OCI-LY3 (cell line): Measurements from ENCODE around the gene RPLP2.

Experiments
- H2AFZ ChIP-seq: fragments of 200-600, 300-600 bp; shearing (Covaris generic); 2 replicates; pipeline ENCODE4 v1.6.0; 2014; ENCODE audit warnings: antibody characterized with exemption, low read depth, low read length
- H3K27ac ChIP-seq: fragments of 200-600, 300-600 bp; sonication (generic); 2 replicates; pipeline ENCODE4 v1.5.1; 2014; ENCODE audit warnings: mild to moderate bottlenecking, low read length, moderate library complexity, mixed read lengths
- H3K27me3 ChIP-seq: fragments of 200-600, 300-600 bp; sonication (generic); 2 replicates; pipeline ENCODE4 v1.6.1; 2014; ENCODE audit warnings: low read depth, low read length, mixed read lengths
- H3K36me3 ChIP-seq: fragments of 200-600, 300-600 bp; sonication (generic); replicated peaks from 2 replicates; pipeline ENCODE3; 2014; ENCODE audit warnings: low read depth, low read length, mixed read lengths
- H3K4me1 ChIP-seq: fragments of 300-600, 200-600 bp; sonication (generic); 2 replicates; pipeline ENCODE4 v1.6.1; 2014; ENCODE audit warnings: low read length, mixed read lengths
- H3K4me2 ChIP-seq: fragments of 200-600, 300-600 bp; sonication (generic); 2 replicates; pipeline ENCODE4 v1.6.1; 2014; ENCODE audit warnings: low read length, mixed read lengths
- H3K4me3 ChIP-seq: fragments of 300-600, 200-600 bp; sonication (generic); 2 replicates; pipeline ENCODE4 v1.5.1; 2014; ENCODE audit warnings: antibody characterized with exemption, mild to moderate bottlenecking, low read length, moderate library complexity
- H3K79me2 ChIP-seq: fragments of 300-600, 200-600 bp; shearing (Covaris generic); 2 replicates; pipeline ENCODE4 v1.6.1; 2014; ENCODE audit warnings: mild to moderate bottlenecking, low read length, mixed read lengths
- H3K9ac ChIP-seq: fragments of 300-600, 200-600 bp; shearing (Covaris generic); 2 replicates; pipeline ENCODE4 v1.6.0; 2014; ENCODE audit warnings: mild to moderate bottlenecking, low read length, moderate library complexity
- H3K9me3 ChIP-seq: fragments of 200-600, 300-600 bp; shearing (Covaris generic); 2 replicates; pipeline ENCODE4 v1.6.1; 2014; ENCODE audit warnings: low read length, mixed read lengths; ENCODE audit not compliant: insufficient read depth
- H4K20me1 ChIP-seq: fragments of 200-600, 300-600 bp; sonication (generic); 2 replicates; pipeline ENCODE4 v1.6.1; 2016; ENCODE audit warnings: low read length, mixed read lengths; ENCODE audit not compliant: insufficient read depth
- EZH2phosphoT487 ChIP-seq: fragments of 200-600 bp; shearing (Covaris generic); IDR thresholded peaks from 2 replicates; pipeline ENCODE4 v1.6.1; 2018; ENCODE audit warnings: antibody characterized with exemption, mixed run types, low read depth
- TF ChIP-seq, protein P1 (sequence below): fragments of 200-600, 300-600 bp; sonication (generic); IDR thresholded peaks from 2 replicates; pipeline ENCODE4 v1.5.1; 2014; ENCODE audit warnings: antibody characterized with exemption, low read length, low read depth

RPLP2 gene

DNA sequence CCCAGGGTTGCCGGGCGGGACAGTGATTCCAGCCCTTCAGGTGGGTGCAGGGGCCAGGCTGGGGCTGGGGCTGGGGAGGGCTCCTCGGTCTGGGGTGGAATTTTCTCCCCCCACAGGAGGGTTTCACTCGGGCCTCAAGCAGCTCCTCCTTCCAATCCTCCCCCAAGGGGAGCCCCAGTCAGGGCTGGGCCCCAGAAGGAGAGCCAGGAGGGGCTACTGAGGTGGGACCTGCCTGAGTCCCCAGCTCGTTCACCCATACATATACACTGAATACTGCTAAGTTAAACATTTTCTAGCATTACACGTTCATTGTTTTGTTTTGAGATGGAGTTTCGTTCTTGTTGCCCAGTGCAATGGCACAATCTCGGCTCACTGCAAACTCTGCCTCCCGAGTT lies 16.5 kb downstream of the RPLP2 start:
- no peak overlapping the region for H2AFZ ChIP-seq
- peaks cover 11% of the 10 kb centered on the region for H3K36me3 ChIP-seq
- peak overlapping the region; percentile 92 for H3K4me2 ChIP-seq
- H3K79me2 ChIP-seq, result no peaks in the 10 kb centered on the region
- H3K27ac ChIP-seq, result peak overlapping the region; percentile 51; the same call in 1 of the 2 replicates
- peak overlapping the region; percentile 76; the same call in 1 of the 2 replicates for H3K9ac ChIP-seq
- peaks cover 4% of the 10 kb centered on the region for H4K20me1 ChIP-seq
- H3K9me3 ChIP-seq, result no peaks in the 10 kb centered on the region
- peaks cover 34% of the 10 kb centered on the region for H3K4me1 ChIP-seq
- peak overlapping the region; percentile 81 for H3K4me3 ChIP-seq
- no peaks in the 10 kb centered on the region for H3K27me3 ChIP-seq
- no peak for TF ChIP-seq EZH2phosphoT487

- no peak overlapping the region for H2AFZ ChIP-seq
- H4K20me1 ChIP-seq, result no peaks in the 10 kb centered on the region
- H3K79me2 ChIP-seq, result no peaks in the 10 kb centered on the region
- H3K9me3 ChIP-seq, result no peaks in the 10 kb centered on the region
- TF ChIP-seq EZH2phosphoT487, result no peak
- TF ChIP-seq, protein P1, sequence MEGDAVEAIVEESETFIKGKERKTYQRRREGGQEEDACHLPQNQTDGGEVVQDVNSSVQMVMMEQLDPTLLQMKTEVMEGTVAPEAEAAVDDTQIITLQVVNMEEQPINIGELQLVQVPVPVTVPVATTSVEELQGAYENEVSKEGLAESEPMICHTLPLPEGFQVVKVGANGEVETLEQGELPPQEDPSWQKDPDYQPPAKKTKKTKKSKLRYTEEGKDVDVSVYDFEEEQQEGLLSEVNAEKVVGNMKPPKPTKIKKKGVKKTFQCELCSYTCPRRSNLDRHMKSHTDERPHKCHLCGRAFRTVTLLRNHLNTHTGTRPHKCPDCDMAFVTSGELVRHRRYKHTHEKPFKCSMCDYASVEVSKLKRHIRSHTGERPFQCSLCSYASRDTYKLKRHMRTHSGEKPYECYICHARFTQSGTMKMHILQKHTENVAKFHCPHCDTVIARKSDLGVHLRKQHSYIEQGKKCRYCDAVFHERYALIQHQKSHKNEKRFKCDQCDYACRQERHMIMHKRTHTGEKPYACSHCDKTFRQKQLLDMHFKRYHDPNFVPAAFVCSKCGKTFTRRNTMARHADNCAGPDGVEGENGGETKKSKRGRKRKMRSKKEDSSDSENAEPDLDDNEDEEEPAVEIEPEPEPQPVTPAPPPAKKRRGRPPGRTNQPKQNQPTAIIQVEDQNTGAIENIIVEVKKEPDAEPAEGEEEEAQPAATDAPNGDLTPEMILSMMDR, result no peak
- H3K4me2 ChIP-seq, result peak overlapping the region; percentile 92
- peaks cover 9% of the 10 kb centered on the region for H3K36me3 ChIP-seq
- peak overlapping the region; percentile 81 for H3K4me3 ChIP-seq
- peak overlapping the region; percentile 51 for H3K27ac ChIP-seq
- H3K4me1 ChIP-seq, result peaks cover 35% of the 10 kb centered on the region
- H3K9ac ChIP-seq, result peak overlapping the region; percentile 76
- H3K27me3 ChIP-seq, result no peaks in the 10 kb centered on the region
Measured at GRCh38 chr11:826836-827145, 17.0 kb downstream of the RPLP2 start.

DNA sequence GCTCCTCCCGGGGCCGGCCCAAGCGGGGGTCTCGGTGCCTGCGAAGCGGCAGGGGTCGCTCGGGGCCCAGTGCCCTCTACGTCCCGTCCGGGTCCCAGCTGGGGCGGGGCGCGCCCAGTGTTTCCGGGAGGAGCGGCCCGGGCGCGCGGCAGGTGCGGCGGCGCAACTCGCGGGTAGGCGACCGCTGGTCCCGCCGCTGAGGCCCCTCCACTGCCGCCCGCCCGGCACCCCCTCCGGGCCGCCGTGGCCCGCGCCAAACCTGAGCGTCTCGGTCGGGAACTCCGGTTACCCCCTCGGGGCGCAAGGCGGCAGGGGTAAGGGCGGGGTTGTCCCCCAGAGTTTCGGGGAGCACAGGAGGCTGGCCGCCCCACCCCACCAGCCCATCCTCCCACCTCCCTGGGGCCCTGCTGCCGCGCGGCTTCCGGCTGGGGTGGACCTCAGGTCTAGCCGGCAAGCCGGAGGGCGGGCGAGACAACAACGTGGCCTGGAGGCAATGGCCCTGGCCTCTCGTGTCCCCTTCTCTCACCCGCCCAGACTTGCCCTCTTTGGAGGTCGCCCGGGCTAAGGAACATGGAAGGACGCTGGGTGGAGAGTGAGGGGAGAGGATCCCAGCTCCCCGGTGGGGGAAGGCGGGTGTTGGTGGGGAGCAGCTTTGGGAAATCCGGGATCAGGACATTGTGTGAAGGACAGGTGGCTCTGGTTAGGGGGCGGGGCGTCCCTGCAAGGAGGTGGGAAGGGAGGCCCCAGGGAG lies 17.6 kb downstream of the RPLP2 start:
- peaks cover 41% of the 10 kb centered on the region for H3K4me1 ChIP-seq
- no peak overlapping the region for H2AFZ ChIP-seq
- H3K4me3 ChIP-seq, result peak overlapping the region; percentile 81
- H3K9me3 ChIP-seq, result no peaks in the 10 kb centered on the region
- TF ChIP-seq, protein P1, result no peak
- TF ChIP-seq EZH2phosphoT487, result no peak
- no peaks in the 10 kb centered on the region for H4K20me1 ChIP-seq
- H3K27me3 ChIP-seq, result no peaks in the 10 kb centered on the region
- H3K36me3 ChIP-seq, result peaks cover 9% of the 10 kb centered on the region
- peak overlapping the region; percentile 92 for H3K4me2 ChIP-seq
- peak overlapping the region; percentile 51 for H3K27ac ChIP-seq
- peak overlapping the region; percentile 76 for H3K9ac ChIP-seq
- H3K79me2 ChIP-seq, result no peaks in the 10 kb centered on the region

GRCh38 chr11:827897-828192 lies 18.1 kb downstream of the RPLP2 start, which contains the start of gene CRACR2B:
Gene CRACR2B, plus strand, starts transcription at chr11:827919. Its CDS starts 689 bp downstream, at chr11:828608.
- peak within 1 kb of the TSS; percentile 81 for H3K4me3 ChIP-seq
- H3K79me2 ChIP-seq, result no peaks in the 10 kb centered on the region
- H3K9me3 ChIP-seq, result no peaks in the 10 kb centered on the region
- peaks cover 42% of the 10 kb centered on the region for H3K4me1 ChIP-seq
- H3K27ac ChIP-seq, result peak within 1 kb of the TSS; percentile 51
- no peaks in the 10 kb centered on the region for H3K27me3 ChIP-seq
- H3K9ac ChIP-seq, result peak within 1 kb of the TSS; percentile 76
- TF ChIP-seq EZH2phosphoT487, result no peak
- TF ChIP-seq, protein P1, result no peak
- no peaks in the 10 kb centered on the region for H4K20me1 ChIP-seq
- H3K4me2 ChIP-seq, result peak within 1 kb of the TSS; percentile 92
- peaks cover 9% of the 10 kb centered on the region for H3K36me3 ChIP-seq
- H2AFZ ChIP-seq, result no peak within 1 kb of the TSS
